NCI-H226 (cell line): ENCODE measurements around the gene ARAP1.
"Not testable (repeated sequence)": the region's sequence is repeated elsewhere in the genome, so short reads cannot be mapped to it uniquely, and the experiment has no call there.

Experiments used
- DNase-seq: peaks from one replicate; pipeline ENCODE4 v3.0.0-alpha.2; 2015

ARAP1 gene

GRCh38 chr11:72752088-72752914, at the start of gene ARAP1:
Gene ARAP1 (minus strand): TSS chr11:72752408. CDS start chr11:72727128, 25,280 bp downstream.
- DNase-seq = peak; percentile 98

GRCh38 chr11:72799441-72799840, 47.2 kb upstream of the ARAP1 start:
- no peak for DNase-seq

- no peak for DNase-seq
Observed at GRCh38 chr11:72798361-72798760, 46.2 kb upstream of the ARAP1 start.

GRCh38 chr11:72793425-72794367, 41.5 kb upstream of the ARAP1 start, which contains the start of gene STARD10:
Gene STARD10 (minus strand): TSS chr11:72794047. CDS start chr11:72781181, 12,866 bp downstream.
- DNase-seq = peak; percentile 88

GRCh38 chr11:72793076-72793424, 40.8 kb upstream of the ARAP1 start:
- no peak for DNase-seq

- no peak for DNase-seq
Observed at GRCh38 chr11:72792437-72793021, 40.3 kb upstream of the ARAP1 start.

- DNase-seq = not testable (repeated sequence)
Observed at GRCh38 chr11:72791228-72791627, 39.0 kb upstream of the ARAP1 start.

- DNase-seq = peak; percentile 67
Observed at GRCh38 chr11:72789493-72790131, 37.4 kb upstream of the ARAP1 start.

GRCh38 chr11:72788241-72788640, 36.0 kb upstream of the ARAP1 start:
- no peak for DNase-seq

GRCh38 chr11:72787216-72788104, 35.3 kb upstream of the ARAP1 start:
- no peak for DNase-seq

GRCh38 chr11:72786305-72787215, 34.4 kb upstream of the ARAP1 start:
- DNase-seq = no peak

- no peak for DNase-seq
Observed at GRCh38 chr11:72784662-72785061, 32.5 kb upstream of the ARAP1 start.

- no peak for DNase-seq
Observed at GRCh38 chr11:72783144-72783905, 31.1 kb upstream of the ARAP1 start.

- DNase-seq = no peak
Observed at GRCh38 chr11:72782081-72782920, 30.1 kb upstream of the ARAP1 start.

- no peak for DNase-seq
Observed at GRCh38 chr11:72781313-72782080, 29.3 kb upstream of the ARAP1 start.

GRCh38 chr11:72781063-72781312, 28.8 kb upstream of the ARAP1 start:
- DNase-seq = no peak

GRCh38 chr11:72780296-72781062, 28.3 kb upstream of the ARAP1 start:
- no peak for DNase-seq
